ENCODE results near the gene PRAME.

- TF ChIP-seq CTCF (conservative IDR thresholded peaks at IDR 0.05; ENCODE audit: low read length): no peak
- TF ChIP-seq EZH2phosphoT487 (IDR thresholded peaks at IDR 0.05; ENCODE audit: borderline replicate concordance): no peak
Measured at GRCh38 chr22:22588485-22589164, 29.6 kb upstream of the PRAME start.
